H1 (cell line): ENCODE measurements around the gene TRIM49. TPM values are rescaled to one million over a fixed set of nuclear protein-coding genes. Genes with fewer than 3 reads are reported as not detected.
"Not testable (repeated sequence)": the region's sequence is repeated elsewhere in the genome, so short reads cannot be mapped to it uniquely, and the experiment has no call there.

Source experiments
- CTCF ChIA-PET: fragments of 300-600 bp; sonication (Branson Sonifier 250); formaldehyde crosslinking; loops from one replicate; lab custom pipeline; 2021; ENCODE audit not compliant: partially characterized antibody; lab: Charles Lee
- POLR2A ChIA-PET: fragments of 300-600 bp; sonication (Branson Sonifier 250); formaldehyde crosslinking; loops from one replicate; lab custom pipeline; 2021; ENCODE audit warnings: inconsistent platforms; ENCODE audit not compliant: partially characterized antibody; lab: Charles Lee
- DNase-seq, 2 experiments: peaks; one replicate each; pipeline versions ENCODE4 v3.0.0 to v3.0.0-alpha.2; 2010 to 2022; ENCODE audit warnings: low spot score in 2 of 2, low read depth in 1 of 2, mixed read lengths in 1 of 2
- FAIRE-seq: peaks from 2 replicates; lab custom pipeline; 2011; peaks lifted over from hg19 to GRCh38; lab: Jason Lieb, UNC
- H2AFZ ChIP-seq: 2 replicates; pipeline ENCODE4 v1.8.1; 2012; ENCODE audit warnings: low read length, inconsistent platforms
- H2AK5ac ChIP-seq: 2 replicates; pipeline ENCODE4 v1.6.1; 2013; ENCODE audit warnings: low read depth, low read length
- H2BK120ac ChIP-seq: replicated peaks from 2 replicates; pipeline ENCODE3; 2013; ENCODE audit warnings: low read depth, low read length, inconsistent platforms
- H2BK12ac ChIP-seq: 2 replicates; pipeline ENCODE4 v1.6.1; 2013; ENCODE audit warnings: low read depth, low read length
- H2BK15ac ChIP-seq: 2 replicates; pipeline ENCODE4 v1.6.1; 2013; ENCODE audit warnings: low read length
- H2BK20ac ChIP-seq: 2 replicates; pipeline ENCODE4 v1.6.1; 2013; ENCODE audit warnings: low read length
- H2BK5ac ChIP-seq: 2 replicates; pipeline ENCODE4 v1.6.1; 2013; ENCODE audit warnings: low read depth, low read length
- H3K14ac ChIP-seq: 2 replicates; pipeline ENCODE4 v1.6.1; 2013; ENCODE audit warnings: inconsistent platforms; ENCODE audit not compliant: insufficient read length
- H3K18ac ChIP-seq: 2 replicates; pipeline ENCODE4 v1.6.1; 2013; ENCODE audit warnings: low read length; ENCODE audit errors: extremely low read depth
- H3K23ac ChIP-seq: 2 replicates; pipeline ENCODE4 v1.6.1; 2013; ENCODE audit warnings: inconsistent platforms; ENCODE audit not compliant: insufficient read length
- H3K23me2 ChIP-seq: 2 replicates; pipeline ENCODE4 v1.6.1; 2013; ENCODE audit warnings: low read depth, low read length
- H3K27ac ChIP-seq: 2 replicates; pipeline ENCODE4 v1.6.1; 2011; ENCODE audit warnings: low read depth, low read length, inconsistent platforms
- H3K27me3 ChIP-seq, 4 experiments: replicated peaks in 1 of 4; 1 replicate in 1 of 4; 2 replicates in 3 of 4; pipeline versions ENCODE4 v1.6.1 to v1.8.1; 2011 to 2013; ENCODE audit warnings: low read length in 3 of 4, mild to moderate bottlenecking in 3 of 4, inconsistent platforms in 2 of 4, mixed read lengths in 2 of 4, moderate library complexity in 1 of 4; ENCODE audit not compliant: control insufficient read depth in 3 of 4, insufficient read depth in 3 of 4; ENCODE audit errors: extremely low read depth in 1 of 4
- H3K36me3 ChIP-seq, 4 experiments: 2 replicates each; pipeline versions ENCODE4 v1.6.1 to v1.8.1; 2011 to 2013; ENCODE audit warnings: mild to moderate bottlenecking in 4 of 4, low read length in 3 of 4, moderate library complexity in 2 of 4, control low read depth in 1 of 4, inconsistent platforms in 1 of 4; ENCODE audit not compliant: insufficient read depth in 4 of 4, control insufficient read depth in 2 of 4
- H3K4ac ChIP-seq: replicated peaks from 2 replicates; pipeline ENCODE3; 2013; ENCODE audit warnings: low read length, low read depth, mixed read lengths, inconsistent platforms; ENCODE audit not compliant: insufficient read length
- H3K4me1 ChIP-seq, 4 experiments: replicated peaks in 1 of 4; 1 replicate in 1 of 4; 2 replicates in 3 of 4; pipeline versions ENCODE4 v1.6.1 to v1.8.1; 2011 to 2013; ENCODE audit warnings: low read length in 3 of 4, inconsistent platforms in 2 of 4, mixed read lengths in 1 of 4; ENCODE audit not compliant: insufficient read depth in 4 of 4, control insufficient read depth in 3 of 4
- H3K4me2 ChIP-seq, 2 experiments: 2 replicates each; pipeline versions ENCODE4 v1.6.1 to v1.8.1; 2011 to 2013; ENCODE audit warnings: low read depth in 2 of 2, low read length in 2 of 2, control low read depth in 1 of 2, inconsistent platforms in 1 of 2, mild to moderate bottlenecking in 1 of 2; ENCODE audit not compliant: insufficient read depth in 1 of 2
- H3K4me3 ChIP-seq, 4 experiments: fragments of 200-600, 300-600 bp in 1 of 4; sonication (generic), shearing (Covaris generic), sonication (Bioruptor Twin) in 1 of 4; 2 replicates each; pipeline versions ENCODE4 v1.5.1 to v1.8.1; 2011 to 2016; ENCODE audit warnings: low read length in 4 of 4, low read depth in 3 of 4, control low read depth in 2 of 4, inconsistent platforms in 2 of 4, mild to moderate bottlenecking in 2 of 4, mixed read lengths in 1 of 4, moderate library complexity in 1 of 4; ENCODE audit not compliant: insufficient read depth in 2 of 4; ENCODE audit errors: extremely low read depth in 1 of 4
- H3K56ac ChIP-seq: replicated peaks from 2 replicates; pipeline ENCODE3; 2013; ENCODE audit warnings: low read depth, mild to moderate bottlenecking, mixed read lengths, low read length, inconsistent platforms; ENCODE audit not compliant: insufficient read length
- H3K79me1 ChIP-seq: 2 replicates; pipeline ENCODE4 v1.6.1; 2013; ENCODE audit warnings: low read depth, low read length, control low read depth
- H3K79me2 ChIP-seq, 2 experiments: 2 replicates each; pipeline versions ENCODE4 v1.6.1 to v1.8.1; 2012 to 2013; ENCODE audit warnings: low read length in 2 of 2, mild to moderate bottlenecking in 2 of 2, inconsistent platforms in 1 of 2; ENCODE audit not compliant: insufficient read depth in 2 of 2, control insufficient read depth in 1 of 2
- H3K9ac ChIP-seq, 4 experiments: replicated peaks in 1 of 4; 1 replicate in 1 of 4; 2 replicates in 3 of 4; pipeline versions ENCODE4 v1.6.1 to v1.8.1; 2011 to 2013; ENCODE audit warnings: low read depth in 3 of 4, low read length in 3 of 4, control low read depth in 2 of 4, mild to moderate bottlenecking in 2 of 4, moderate library complexity in 2 of 4, inconsistent platforms in 1 of 4; ENCODE audit errors: extremely low read depth in 1 of 4
- H3K9me3 ChIP-seq, 2 experiments: 2 replicates each; pipeline versions ENCODE4 v1.6.1 to v1.8.1; 2012 to 2013; ENCODE audit warnings: mild to moderate bottlenecking in 2 of 2, moderate library complexity in 2 of 2, control low read depth in 1 of 2, inconsistent platforms in 1 of 2, low read depth in 1 of 2, low read length in 1 of 2, mixed read lengths in 1 of 2; ENCODE audit not compliant: insufficient read depth in 2 of 2
- H4K20me1 ChIP-seq, 2 experiments: replicated peaks in 1 of 2; 2 replicates each; pipeline versions ENCODE3 to v1.8.1; 2011 to 2013; ENCODE audit warnings: inconsistent platforms in 2 of 2, low read length in 2 of 2, mild to moderate bottlenecking in 1 of 2; ENCODE audit not compliant: insufficient read depth in 2 of 2, control insufficient read depth in 1 of 2
- H4K5ac ChIP-seq: 2 replicates; pipeline ENCODE4 v1.6.1; 2013; ENCODE audit warnings: low read length, low read depth, mixed read lengths, inconsistent platforms; ENCODE audit not compliant: insufficient read length
- H4K8ac ChIP-seq: 2 replicates; pipeline ENCODE4 v1.8.0; 2013; ENCODE audit warnings: mild to moderate bottlenecking, moderate library complexity, low read length, inconsistent platforms; ENCODE audit not compliant: insufficient read depth; ENCODE audit errors: extremely low read depth
- H4K91ac ChIP-seq: replicated peaks from 2 replicates; pipeline ENCODE3; 2013; ENCODE audit warnings: low read length, mixed read lengths, inconsistent platforms; ENCODE audit not compliant: insufficient read length
- WGBS, 2 experiments: shearing (Covaris generic) in 1 of 2; methylation state at CpG; one replicate each; pipeline versions ENCODE4 v1.1.6 to v1.1.7; 2013 to 2015; ENCODE audit warnings: low lambda C conversion rate in 2 of 2, mixed read lengths in 2 of 2, inconsistent platforms in 1 of 2, low coverage in 1 of 2, missing lambda C conversion rate in 1 of 2; ENCODE audit not compliant: insufficient replicate concordance in 2 of 2, insufficient coverage in 1 of 2, insufficient read length in 1 of 2; ENCODE audit errors: extremely low coverage in 1 of 2, missing lambda C conversion rate in 1 of 2; 5-methylcytosine and 5-hydroxymethylcytosine counted together
- polyA plus RNA-seq, 7 experiments: library from polyadenylated mRNA; depleted of rRNA in 3 of 7; stranded (reverse) in 5 of 7; unstranded in 2 of 7; fragments of >200 nt in 5 of 7; fragments of 200-250 nt in 2 of 7; gene quantifications; 1 replicate in 5 of 7; 2 replicates in 1 of 7; 4 replicates in 1 of 7; pipeline versions ENCODE4 v1.2.1 to v1.2.3, GENCODE V29; 2011 to 2013; ENCODE audit warnings: missing spikeins in 2 of 7, mixed read lengths in 2 of 7
- total RNA-seq: library from RNA; stranded (reverse); fragmentation: NEBNext Ultra II Directional; extraction: Animal tissue kit (Norgen Biotek cat#: 25700); gene quantifications from 2 replicates; pipeline ENCODE4 v1.2.1, GENCODE V29; 2021

Gene TRIM49
- total and polyA plus RNA-seq, 2 of the 8 experiments (the other 6 are each of a cell fraction or from before 2014, with no cell fraction given): not detected

DNA sequence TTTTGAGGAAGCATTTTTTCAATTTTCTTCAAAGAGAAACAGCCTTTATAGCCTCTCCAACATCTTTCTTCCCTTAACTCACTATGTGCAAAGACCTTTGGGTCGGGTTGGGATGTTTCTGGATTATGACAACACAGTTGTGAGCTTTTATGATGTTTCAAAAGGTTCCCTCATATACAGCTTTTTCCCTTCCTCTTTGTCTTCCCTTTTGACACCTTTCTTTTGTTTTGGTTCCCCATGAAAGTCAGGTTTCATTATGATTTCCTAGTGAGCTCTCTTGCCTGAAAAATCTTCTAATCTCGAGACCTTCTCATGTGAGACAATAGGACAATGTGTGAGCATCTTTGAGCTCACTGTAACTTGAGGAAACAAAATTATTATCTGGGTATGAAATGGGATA lies 18.3 kb upstream of the TRIM49 start:
- H2AK5ac ChIP-seq, H3K4me3 ChIP-seq, H3K9me3 ChIP-seq, CTCF ChIA-PET, H3K79me2 ChIP-seq, H2AFZ ChIP-seq, H3K18ac ChIP-seq, H4K91ac ChIP-seq, POLR2A ChIA-PET, H2BK12ac ChIP-seq, H2BK15ac ChIP-seq, DNase-seq, H3K36me3 ChIP-seq, H3K9ac ChIP-seq, H3K14ac ChIP-seq, H3K4me2 ChIP-seq, H3K79me1 ChIP-seq, FAIRE-seq, H2BK20ac ChIP-seq, H4K8ac ChIP-seq, H2BK5ac ChIP-seq, H3K23me2 ChIP-seq, H3K23ac ChIP-seq, H3K27ac ChIP-seq, H3K4me1 ChIP-seq, H3K4ac ChIP-seq, H4K20me1 ChIP-seq, H3K56ac ChIP-seq, H3K27me3 ChIP-seq, H4K5ac ChIP-seq, H2BK120ac ChIP-seq: not testable (repeated sequence)
- WGBS, 2 experiments: 92% methylated on average over 1 of the region's 2 CpGs; no CpG with 5 or more reads in 1 of the 2 experiments

DNA sequence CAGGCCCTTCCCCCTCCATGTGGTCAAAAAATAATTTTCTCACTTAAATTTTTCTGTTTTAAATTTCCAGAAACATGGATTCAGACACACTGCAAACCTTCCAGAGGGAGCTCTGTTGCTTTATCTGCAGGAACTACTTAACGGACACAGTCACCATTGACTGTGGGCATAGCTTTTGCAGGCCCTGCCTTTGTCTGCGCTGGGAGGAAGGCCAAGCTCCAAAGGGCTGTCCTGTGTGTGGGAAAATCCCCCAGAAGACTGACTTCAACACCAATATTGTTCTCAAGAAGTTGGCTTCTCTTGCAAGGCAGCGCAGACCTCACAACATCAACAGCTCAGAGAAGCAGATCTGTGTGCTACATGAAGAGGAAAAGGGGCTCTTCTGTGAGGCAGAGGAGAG lies 11.6 kb upstream of the TRIM49 start:
- H3K27ac ChIP-seq, H3K14ac ChIP-seq, H2BK15ac ChIP-seq, H4K5ac ChIP-seq, H3K4me2 ChIP-seq, FAIRE-seq, H3K79me1 ChIP-seq, H2AK5ac ChIP-seq, H3K18ac ChIP-seq, POLR2A ChIA-PET, DNase-seq, H2BK5ac ChIP-seq, H2BK20ac ChIP-seq, H2BK120ac ChIP-seq, H3K56ac ChIP-seq, H4K20me1 ChIP-seq, H4K8ac ChIP-seq, H3K23me2 ChIP-seq, H3K9me3 ChIP-seq, H2BK12ac ChIP-seq, H3K79me2 ChIP-seq, H3K9ac ChIP-seq, H3K4me3 ChIP-seq, H3K4me1 ChIP-seq, H2AFZ ChIP-seq, H3K36me3 ChIP-seq, H4K91ac ChIP-seq, H3K4ac ChIP-seq, H3K27me3 ChIP-seq, H3K23ac ChIP-seq, CTCF ChIA-PET: not testable (repeated sequence)
- 100% methylated on average over 1 of the region's 3 CpGs; no CpG with 5 or more reads in 1 of the 2 experiments for WGBS, 2 experiments
